BE2C (cell line): Measurements from ENCODE around the gene CNIH3.

ENCODE experiments used
- DNase-seq: peaks from one replicate; pipeline ENCODE4 v3.0.0-alpha.2; 2020
- H3K27me3 ChIP-seq: fragments of 250-450 bp; sonication (Bioruptor Pico); 2 replicates; pipeline ENCODE4 v1.5.1; 2020; ENCODE audit warnings: mild to moderate bottlenecking
- H3K36me3 ChIP-seq: fragments of 250-450 bp; sonication (Bioruptor Pico); 2 replicates; pipeline ENCODE4 v1.5.1; 2020; ENCODE audit warnings: mild to moderate bottlenecking
- H3K4me1 ChIP-seq: fragments of 250-450 bp; sonication (Bioruptor Pico); 2 replicates; pipeline ENCODE4 v1.5.1; 2020
- H3K4me3 ChIP-seq: 2 replicates; pipeline ENCODE4 v1.5.1; 2011; ENCODE audit warnings: low read depth, low read length
- H3K9me3 ChIP-seq: fragments of 250-450 bp; sonication (Bioruptor Pico); 2 replicates; pipeline ENCODE4 v1.5.1; 2020
- TF ChIP-seq, protein P1 (sequence below): IDR thresholded peaks from 2 replicates; pipeline ENCODE4 v1.5.1; 2012; ENCODE audit warnings: mild to moderate bottlenecking, low read depth, low read length

Gene CNIH3

DNA sequence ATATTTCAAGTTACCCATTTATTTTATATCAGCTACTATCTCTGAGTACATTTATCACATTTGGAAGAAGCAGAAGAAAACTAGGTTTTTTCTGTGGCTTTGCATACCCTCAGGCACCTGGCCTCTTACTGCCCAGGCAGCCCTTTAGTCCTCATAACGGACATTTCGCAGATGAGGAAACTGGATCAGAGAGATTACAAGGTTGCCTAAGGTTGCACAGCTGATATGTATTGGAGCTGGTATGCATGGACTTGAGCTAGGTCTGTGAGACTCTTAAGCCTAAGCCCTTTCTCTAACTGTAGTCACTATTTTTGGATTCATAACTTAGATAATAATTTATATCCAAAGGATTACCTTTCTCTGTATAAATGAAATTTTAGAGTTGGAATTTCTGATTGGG lies 4.0 kb downstream of the CNIH3 start:
- Histone ChIP-seq H3K4me1 (no peaks in the 10 kb centered on the region), H3K9me3 (no peaks in the 10 kb centered on the region), H3K27me3 (peaks cover 42% of the 10 kb centered on the region), H3K36me3 (no peaks in the 10 kb centered on the region), H3K4me3 (no peak overlapping the region)
- TF ChIP-seq, protein P1, sequence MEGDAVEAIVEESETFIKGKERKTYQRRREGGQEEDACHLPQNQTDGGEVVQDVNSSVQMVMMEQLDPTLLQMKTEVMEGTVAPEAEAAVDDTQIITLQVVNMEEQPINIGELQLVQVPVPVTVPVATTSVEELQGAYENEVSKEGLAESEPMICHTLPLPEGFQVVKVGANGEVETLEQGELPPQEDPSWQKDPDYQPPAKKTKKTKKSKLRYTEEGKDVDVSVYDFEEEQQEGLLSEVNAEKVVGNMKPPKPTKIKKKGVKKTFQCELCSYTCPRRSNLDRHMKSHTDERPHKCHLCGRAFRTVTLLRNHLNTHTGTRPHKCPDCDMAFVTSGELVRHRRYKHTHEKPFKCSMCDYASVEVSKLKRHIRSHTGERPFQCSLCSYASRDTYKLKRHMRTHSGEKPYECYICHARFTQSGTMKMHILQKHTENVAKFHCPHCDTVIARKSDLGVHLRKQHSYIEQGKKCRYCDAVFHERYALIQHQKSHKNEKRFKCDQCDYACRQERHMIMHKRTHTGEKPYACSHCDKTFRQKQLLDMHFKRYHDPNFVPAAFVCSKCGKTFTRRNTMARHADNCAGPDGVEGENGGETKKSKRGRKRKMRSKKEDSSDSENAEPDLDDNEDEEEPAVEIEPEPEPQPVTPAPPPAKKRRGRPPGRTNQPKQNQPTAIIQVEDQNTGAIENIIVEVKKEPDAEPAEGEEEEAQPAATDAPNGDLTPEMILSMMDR = no peak
- DNase-seq = no peak

DNA sequence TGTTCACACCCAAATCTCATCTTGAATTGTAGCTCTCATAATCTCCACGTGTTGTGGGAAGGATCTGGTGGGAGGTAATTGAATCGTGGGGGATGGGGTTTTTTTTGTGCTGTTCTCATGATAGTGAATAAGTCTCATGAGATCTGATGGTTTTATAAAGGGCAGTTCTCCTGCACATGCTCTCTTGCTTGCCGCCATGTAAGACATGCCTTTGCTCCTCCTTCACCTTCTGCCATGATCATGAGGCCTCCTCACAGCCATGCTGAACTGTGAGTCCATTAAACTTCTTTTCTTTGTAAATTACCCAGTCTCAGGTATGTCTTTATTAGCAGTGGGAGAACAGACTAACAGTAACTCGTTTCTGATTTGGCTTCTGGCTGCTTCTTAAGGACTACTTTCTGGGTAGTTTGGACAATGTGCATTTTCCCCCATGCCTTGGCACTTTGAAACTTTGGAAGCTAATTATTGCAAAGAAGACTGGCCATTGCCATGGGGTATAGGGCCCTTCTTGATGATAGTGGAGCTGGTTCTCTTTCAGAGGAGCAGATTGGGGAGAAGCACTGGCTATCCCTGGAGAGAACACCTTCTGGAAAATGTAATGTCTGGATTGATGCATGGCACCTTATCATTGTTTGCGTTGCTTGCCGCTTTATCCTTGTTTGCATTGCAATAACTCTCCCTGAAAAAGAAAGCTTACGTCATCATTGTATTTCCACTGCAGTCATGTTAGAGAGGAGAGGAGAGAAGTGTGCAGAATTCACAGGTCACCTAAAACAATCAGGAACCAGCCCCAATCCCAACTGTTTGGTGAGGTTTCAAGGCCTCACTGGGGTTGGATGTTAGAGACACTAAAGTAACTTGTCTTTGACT lies 5.9 kb downstream of the CNIH3 start:
- Histone ChIP-seq H3K4me3 (no peak overlapping the region), H3K9me3 (no peaks in the 10 kb centered on the region), H3K36me3 (no peaks in the 10 kb centered on the region), H3K27me3 (peaks cover 23% of the 10 kb centered on the region), H3K4me1 (no peaks in the 10 kb centered on the region)
- TF ChIP-seq, protein P1 = no peak
- no peak for DNase-seq

DNA sequence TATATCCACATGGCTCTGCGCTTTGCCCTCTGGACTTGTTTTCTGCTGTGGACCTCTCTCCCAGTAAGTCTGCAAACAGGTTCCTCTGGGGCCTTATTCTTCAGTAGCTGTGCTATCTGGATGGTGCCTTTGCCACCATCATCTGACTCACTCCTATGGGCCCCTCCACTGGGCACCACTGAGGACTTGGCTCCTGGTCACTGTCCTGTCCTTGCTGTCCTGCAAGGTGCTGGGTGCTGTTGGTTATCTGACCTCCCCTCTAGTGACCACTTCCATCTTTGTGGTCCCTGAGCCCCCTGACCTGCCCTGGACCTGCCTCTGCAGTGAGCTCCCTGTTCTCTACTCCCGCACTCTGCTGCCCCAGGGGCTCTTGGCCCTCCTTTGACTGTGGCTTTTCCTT lies 6.7 kb downstream of the CNIH3 start:
- Histone ChIP-seq H3K4me3 (no peak overlapping the region), H3K9me3 (no peaks in the 10 kb centered on the region)
- TF ChIP-seq, protein P1 = no peak

GRCh38 chr1:224623310-224623714 lies 7.2 kb downstream of the CNIH3 start:
- Histone ChIP-seq H3K36me3 (no peaks in the 10 kb centered on the region), H3K27me3 (peaks cover 10% of the 10 kb centered on the region), H3K4me1 (no peaks in the 10 kb centered on the region), H3K4me3 (no peak overlapping the region), H3K9me3 (no peaks in the 10 kb centered on the region)
- TF ChIP-seq, protein P1 = no peak
- DNase-seq = no peak

More for the DNA sequence above, 6.7 kb downstream of the CNIH3 start:
- Histone ChIP-seq H3K4me1 (no peaks in the 10 kb centered on the region), H3K36me3 (no peaks in the 10 kb centered on the region), H3K27me3 (peaks cover 15% of the 10 kb centered on the region)
- no peak for DNase-seq

- no peaks in the 10 kb centered on the region for H3K4me1 ChIP-seq
- H3K36me3 ChIP-seq = no peaks in the 10 kb centered on the region
- DNase-seq = no peak
- TF ChIP-seq, protein P1 = no peak
- no peaks in the 10 kb centered on the region for H3K9me3 ChIP-seq
- H3K4me3 ChIP-seq = no peak overlapping the region
- H3K27me3 ChIP-seq = peaks cover 5% of the 10 kb centered on the region
Observed at GRCh38 chr1:224623743-224624333, 7.7 kb downstream of the CNIH3 start.

DNA sequence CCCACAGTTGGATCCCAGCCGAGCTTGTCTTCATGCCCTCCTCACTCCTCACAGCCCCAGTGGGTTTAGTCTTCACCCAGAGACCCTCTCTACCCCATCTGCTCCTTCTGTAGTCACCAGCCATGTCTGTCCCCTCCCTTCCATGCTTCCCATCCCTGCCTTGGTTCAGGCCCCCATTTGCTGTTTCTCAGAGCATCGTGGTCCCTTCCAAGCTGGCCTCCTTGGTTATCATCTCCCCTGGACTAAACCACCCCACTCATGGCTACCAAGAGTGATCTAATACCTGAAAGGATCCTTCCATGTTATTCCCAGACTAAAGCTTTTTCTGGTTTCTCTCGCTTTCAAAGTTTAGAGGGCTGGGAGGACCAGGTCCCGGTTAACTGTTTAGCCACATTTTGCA lies 8.3 kb downstream of the CNIH3 start:
- Histone ChIP-seq H3K36me3 (no peaks in the 10 kb centered on the region), H3K4me1 (no peaks in the 10 kb centered on the region), H3K9me3 (no peaks in the 10 kb centered on the region), H3K4me3 (no peak overlapping the region), H3K27me3 (no peaks in the 10 kb centered on the region; the same call in 1 of the 2 replicates)
- TF ChIP-seq, protein P1 = no peak
- DNase-seq = no peak
